HG02970 (cell line): ENCODE data around the gene RPGR.

ENCODE experiments used
- ATAC-seq: cut with Tn5 transposase; IDR thresholded peaks from one replicate; pipeline ENCODE4 v1.9.1; 2021; ENCODE audit warnings: mild to moderate bottlenecking, moderate library complexity, moderate number of reproducible peaks; ENCODE audit not compliant: unreplicated experiment, low FRiP score

The RPGR gene

DNA sequence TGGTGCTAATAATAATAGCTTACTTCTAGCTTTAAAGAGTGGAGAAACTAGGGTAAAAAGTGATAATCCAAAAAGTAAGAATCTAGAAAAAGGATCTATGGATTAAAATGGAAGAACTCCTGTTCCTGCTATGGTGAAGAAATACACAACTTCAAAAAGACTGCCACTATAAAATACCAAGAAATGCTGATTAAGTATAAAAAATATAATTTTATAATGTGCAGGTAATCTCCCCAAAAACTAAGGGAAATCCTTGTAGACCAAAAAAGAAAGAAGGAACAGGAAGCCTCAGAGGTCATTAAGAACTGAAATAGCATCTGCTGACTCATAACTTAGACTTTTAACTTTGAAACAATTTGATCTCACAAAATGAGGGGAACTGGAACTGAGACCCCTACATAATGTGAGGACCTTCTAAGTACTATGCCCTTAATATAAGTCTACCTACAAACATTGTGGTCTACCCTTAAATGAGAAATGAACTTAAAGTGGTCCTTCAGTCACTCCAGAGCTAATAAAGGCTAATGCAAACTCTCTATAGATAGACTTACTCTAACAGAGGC lies 56.1 kb downstream of the RPGR start:
- ATAC-seq: no peak

DNA sequence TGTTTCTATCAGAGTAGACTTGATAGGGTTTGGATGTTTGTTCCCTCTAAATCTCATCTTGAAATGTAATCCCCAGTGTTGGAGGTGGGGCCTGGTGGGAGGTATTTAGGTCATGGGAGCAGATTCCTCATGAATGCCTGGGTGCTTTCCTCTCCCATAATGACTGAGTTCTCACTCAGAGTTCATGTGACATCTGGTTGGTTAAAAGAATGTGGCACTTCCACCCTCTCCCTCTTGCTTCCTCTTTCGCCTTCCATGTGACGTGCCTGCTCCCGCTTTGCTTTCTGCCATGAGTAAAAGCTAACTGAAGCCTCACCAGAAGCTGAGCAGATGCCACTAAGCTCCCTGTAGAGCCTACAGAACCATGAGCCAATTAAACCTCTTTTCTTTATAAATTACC lies 59.3 kb downstream of the RPGR start:
- ATAC-seq: no peak

DNA sequence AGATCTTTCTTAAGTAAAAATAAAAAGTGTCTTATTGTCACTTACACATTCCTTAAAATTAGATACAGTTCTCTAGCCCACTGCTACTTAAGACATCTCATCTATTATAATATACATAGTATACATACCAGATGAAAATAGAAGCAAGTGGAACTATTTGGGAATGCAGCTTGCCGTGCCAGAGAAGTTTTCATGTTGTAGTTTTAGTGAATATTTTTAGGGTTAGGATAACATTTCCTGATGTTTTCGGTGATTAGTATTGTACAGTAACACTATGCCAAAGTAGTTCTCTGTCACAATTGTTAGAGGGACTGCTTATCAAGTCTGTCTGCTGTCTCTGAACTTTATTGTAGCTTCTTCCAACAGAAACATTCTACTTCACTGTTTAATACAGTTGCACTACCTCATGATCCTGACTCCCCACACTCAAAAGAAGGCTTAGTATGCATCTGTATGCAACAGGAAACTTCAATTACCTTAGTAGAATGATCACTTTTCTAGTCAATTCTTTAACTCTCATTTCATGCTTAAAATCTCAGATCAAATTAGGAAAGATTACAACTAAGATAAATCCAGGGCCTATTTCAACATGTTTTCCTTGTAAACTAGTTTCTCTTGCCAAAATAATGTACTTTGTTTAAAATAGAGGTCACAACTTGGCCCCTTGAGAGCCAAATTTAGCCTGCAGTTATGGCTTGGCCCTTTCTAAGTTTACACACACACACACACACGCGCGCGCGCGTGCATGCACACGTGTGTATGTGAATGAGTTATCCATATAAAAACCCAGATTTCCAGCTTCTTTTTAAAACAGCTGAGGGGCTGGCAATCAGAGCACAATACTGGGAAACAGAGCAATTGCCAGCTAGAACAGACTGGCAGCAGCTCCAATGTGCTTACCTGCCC lies 64.3 kb downstream of the RPGR start:
- no peak for ATAC-seq

DNA sequence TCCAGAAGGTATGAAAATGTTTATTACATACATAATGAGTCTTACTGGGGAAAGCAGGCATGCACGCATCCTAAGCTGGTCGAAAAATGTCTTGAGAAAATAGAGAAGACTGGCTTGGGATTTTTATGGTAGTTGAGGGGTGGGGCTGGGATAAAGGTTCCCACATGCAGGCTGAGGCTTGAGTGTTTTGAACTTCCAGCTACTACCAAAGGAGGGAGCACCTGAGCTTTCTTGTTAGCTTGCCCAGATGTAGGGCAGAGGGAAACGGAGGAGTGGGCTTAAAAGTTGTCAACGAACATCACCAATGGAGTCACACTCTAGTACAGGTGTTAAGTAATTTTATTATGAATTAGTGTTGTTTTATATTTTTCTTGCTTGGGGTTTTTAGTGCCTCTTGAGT lies 67.1 kb downstream of the RPGR start:
- no peak for ATAC-seq

DNA sequence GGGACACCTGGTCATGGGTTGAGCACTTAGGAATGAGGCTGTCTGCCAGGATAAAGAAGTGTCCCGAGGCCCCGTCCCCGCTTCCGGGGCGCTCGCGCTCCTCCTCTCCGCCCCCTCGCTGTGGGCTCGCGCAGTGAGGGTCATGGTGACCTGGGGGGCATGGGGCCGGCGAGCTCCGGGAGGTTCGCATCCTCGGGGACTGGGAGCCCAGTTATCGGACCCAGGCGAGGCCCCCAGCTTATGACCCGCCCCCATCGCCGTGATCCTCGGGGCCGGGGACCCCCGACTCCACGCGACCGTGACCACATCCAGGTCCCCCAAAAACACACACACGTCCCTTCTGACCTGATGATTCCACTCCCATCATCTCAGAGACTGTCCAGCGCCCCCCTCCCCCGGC lies 71.3 kb downstream of the RPGR start:
- no peak for ATAC-seq

DNA sequence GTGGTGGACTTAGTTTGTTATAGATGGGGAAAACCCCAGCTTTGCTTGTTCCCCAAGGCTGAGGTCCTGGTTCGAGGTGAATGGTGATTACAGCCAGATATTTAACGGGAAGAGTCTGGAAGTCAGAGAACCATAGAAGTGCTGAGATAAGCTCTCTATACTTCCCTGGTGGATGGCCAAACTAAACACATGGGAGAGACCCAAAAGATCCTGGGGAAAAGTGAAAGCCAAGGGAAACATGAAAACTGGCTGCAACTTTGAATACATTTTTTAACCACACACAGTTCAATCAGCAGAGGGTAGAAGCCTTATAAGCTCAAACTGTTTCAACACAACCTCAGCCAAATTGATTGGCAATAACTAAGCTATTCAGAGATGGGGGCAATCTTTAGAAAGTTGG lies 77.3 kb downstream of the RPGR start:
- no peak for ATAC-seq

DNA sequence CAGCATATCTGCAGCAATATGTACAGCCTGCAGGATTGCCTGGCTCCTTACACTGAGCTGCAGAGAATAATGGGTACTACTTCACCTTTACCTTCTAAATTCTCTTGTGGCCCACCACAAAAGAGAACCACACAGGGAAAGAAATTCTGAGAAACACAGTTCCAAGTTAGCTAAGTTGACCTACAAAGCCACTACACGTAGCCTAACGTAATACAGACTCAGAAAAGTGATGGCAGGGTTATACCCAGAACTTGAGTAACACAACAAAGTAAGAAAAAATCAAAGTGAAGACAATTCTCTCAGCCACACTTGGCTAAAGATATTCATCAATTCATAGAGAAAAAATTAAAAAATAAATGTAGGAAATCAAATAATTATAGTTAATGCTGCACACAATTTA lies 80.3 kb downstream of the RPGR start:
- no peak for ATAC-seq

DNA sequence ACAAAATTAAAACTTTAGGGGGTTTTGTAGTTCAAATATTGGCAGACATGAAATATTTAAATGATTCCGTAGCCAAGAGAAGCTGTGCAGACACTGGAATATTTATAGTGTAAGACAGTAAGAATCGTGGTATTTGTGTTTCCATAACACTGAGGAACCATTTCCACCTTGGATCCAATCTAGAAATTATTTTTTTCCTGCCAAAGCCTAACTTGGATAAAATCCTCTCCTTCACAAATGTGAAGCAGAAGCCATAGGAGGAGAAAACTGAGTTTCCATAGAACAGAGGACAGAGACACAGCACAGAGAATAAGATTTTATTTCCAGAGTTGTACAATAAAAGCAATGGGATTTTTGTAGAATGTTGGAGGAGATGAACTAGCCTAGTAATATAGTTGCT lies 86.8 kb downstream of the RPGR start:
- ATAC-seq: no peak

DNA sequence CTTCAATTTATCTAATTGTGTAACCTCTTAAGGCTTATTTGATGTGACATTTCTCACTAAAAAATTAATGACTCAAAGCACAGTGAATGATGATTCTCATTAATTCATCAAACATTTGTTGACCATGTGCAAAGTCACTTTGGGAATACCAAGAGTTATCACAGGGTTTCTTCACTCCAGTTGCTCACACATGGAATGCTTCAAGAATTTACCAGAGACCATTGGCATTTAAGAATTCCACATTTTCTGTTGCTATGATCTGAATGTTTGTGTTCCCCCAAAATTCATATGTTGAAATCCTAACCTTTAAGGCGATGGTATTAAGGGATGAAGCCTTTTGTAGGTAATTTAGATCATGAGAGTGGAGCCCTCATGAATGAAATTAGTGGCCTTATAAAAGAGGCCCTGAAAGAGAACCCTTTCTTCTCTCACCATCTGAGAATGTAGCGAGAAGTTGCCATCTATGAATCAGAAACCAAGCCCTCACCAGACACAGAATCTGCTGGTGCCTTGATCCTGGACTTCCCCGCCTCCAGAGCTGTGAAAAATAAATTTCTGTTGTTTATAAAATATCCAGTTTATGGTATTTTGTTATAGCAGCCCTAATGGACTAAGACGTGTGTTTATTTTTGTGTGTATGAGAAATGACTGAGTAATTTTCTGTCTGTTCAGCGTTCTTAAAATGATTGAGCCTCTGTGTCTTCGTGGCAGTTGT lies 90.3 kb downstream of the RPGR start:
- ATAC-seq: no peak

DNA sequence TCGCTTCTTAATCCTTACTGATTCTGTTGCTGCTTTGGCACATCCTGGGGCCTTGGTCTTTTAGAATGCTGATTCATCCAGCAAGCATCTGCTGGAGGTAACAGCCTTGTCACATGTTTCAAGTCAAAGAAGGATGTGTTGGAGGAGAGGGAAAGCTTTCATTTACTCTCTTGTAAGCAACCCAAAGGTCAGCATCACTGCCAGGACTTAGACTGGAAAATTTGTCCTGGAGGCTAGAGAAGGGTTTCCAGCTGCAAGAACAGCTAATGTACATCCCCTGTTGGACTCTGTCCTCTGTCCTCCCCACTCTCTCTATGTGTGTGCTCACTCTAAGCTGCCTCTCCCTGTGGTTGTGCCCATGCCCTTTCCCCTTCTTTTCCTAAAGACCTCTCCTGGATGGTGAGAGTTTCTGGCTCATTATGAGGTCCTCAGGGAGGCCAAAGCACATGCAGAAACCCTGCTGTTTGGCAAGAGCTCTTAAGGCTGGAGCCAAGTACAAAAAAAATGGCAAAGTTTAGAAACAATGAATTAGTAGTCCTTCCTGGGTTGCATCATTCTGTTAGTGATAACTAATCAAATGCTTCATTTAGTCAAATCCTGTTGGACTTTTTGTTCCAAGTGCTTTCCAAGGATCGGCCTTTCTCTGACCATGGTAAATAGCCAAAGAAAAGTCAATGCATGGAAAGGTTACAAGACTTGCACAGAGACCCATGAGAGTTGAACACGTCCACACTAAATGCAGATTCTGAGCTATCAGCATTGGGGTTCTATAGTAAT lies 93.2 kb downstream of the RPGR start:
- ATAC-seq: no peak

DNA sequence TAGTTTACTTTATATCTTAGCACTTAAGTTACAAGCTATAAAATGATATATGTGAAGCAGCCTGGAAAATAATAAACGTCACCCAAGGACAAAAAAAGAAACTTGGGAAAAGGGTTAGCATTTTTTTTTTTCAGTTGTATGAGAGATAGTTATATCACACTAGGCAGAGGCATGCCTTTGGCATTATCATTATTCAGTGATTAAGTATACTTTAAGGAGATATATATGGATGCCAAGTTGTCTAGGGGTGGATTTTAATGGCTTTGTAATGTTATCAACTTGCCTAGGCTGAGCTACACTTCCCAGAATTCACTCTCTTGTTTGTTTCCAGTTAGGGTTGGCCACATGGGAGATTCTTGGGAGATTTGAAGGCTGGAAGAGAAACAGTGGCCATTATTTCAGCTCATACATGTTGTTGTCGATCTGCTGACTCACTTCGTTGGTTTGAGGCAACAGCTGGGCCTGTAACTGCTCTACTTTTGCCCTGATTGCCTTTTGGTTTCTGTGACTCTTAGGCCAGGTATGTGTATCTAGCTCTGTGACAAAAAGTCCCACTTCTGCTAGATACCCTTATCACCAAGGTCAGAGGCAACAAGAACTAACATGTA lies 95.1 kb downstream of the RPGR start:
- no peak for ATAC-seq

DNA sequence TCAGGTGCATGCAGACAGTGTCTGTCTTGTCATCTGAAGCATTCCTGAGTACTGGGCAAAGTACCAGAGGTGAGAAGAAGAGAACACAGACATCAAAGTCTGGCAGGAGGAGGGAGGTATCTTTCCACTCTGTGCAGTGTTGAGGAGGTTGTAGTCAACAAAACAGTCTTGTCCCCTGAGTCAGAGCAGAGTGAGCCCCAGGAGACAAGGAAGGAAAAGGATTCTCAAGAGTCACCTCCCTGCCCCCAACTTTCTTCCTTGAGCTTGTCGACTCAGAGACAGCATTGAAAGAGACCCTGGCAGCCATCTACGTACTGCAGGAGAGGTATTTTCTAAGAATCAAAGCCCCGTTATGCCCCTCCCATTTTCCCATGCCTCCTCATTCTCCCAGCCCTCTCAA lies 102.2 kb downstream of the RPGR start:
- ATAC-seq: no peak

DNA sequence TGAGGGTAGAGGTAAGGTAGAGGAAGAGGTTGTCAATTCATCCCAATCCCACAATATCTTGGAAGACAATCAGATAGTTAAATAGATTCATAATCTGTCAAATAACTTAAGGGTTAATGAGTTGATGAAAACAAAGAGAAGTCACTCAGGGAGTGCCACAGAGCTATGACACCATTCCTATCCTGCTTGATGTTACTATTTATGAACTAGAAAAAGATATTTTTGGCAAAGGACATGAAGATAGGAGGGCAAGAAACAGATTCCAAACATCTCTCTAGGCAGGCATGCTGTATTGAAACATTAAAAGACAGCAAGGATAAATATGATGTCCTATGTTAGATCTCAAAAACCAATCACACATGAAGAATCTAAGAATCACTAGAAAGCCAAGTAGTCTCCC lies 103.1 kb downstream of the RPGR start:
- ATAC-seq: no peak

DNA sequence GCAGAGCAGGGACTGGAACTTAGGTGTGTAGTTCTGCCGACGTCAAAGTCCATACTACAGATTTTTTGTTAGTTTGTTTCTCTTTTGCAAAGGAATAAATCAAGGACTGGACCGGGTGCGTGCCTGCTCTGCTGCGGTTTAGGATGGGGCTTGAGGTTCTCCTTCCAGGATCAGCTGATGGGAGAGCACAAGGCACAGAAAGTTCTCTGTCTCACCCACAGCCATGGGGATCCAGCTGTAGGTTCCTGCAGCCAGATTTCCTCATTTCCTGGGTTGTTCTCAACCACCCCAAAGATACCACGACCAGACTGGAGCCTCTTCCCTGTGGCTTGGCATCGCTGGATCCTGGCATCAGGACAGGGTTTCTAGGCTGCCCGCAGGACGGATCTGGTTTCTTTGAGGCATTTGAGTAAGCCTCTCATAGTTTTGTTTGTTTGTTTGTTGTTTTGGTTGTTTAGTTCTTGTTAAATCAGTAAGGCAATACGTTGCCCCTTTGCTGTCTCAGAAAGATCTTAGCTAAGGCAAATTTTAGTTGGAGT lies 105.8 kb downstream of the RPGR start:
- no peak for ATAC-seq

DNA sequence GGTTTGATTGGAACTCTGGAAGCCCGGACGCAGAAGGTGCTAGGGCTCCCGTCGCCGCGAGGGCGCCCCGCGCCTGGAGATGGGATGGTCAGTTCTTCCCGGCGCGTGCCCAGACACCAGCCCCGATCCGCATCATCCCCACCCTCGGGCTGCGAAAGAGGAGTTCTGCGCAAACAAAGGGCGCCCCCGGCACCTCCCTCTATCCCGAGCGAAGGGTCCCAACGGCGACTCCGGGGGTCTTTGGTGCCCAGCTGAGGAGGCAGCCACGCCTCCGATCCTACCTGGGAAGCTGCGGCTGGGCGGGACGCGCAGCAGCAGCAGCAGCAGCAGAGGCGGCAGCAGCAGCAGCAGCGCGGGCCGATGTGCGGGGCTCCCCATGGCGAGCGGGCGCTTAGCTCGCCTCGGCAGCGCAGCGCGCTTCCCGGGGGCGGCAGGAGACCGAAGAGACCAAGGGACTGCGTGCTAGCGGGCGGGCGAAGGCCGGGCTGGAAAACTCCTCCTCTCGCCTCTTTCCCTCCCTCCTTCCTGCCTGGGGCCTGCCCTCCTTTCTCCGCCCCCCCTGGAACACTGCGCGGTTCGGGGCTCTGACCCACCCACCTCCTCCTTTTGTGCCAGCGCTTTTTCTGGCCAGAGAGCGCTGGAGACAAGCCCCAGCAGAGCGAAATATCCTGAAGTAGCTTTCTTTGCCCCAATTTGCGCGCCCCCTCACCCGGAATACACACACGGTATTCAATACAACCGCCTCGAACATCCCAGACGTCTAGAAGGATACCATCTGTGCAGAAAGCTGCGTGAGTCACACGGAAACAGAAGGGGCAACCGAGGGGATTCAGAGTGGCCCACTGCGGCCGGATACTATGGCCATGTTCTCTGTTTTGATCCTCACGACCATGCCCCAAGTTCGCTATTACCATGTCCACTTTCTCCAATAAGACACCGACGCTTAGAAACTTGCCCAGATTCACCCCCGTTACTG lies 106.6 kb downstream of the RPGR start, which contains the start of gene SRPX:
Gene SRPX (minus strand): TSS at position 457 of the 976 bp plus-strand sequence. CDS start 79 bp downstream, at position 378.
- ATAC-seq: no peak

DNA sequence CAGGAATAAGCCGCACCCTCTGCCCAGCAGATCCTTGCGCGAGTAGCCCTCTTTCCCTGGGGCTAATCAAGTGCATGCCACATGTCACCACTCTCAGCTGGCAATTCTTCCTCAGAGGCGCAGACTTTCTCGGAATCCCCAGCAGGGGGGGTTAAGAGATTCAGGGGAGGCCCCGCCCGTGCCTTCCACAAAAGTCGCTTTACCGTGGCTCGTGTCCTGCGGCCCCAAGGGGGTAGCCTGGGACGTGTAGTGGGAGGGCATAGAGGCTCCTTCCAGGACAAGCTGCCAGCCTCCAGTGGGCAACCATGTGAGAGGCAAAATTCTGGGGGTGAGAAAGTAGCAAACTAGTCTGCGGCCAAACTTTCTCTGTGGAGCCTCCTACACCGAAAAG lies 107.3 kb downstream of the RPGR start:
- no peak for ATAC-seq
